ENCODE data around the gene VHLL. TPM values are rescaled to one million over a fixed set of nuclear protein-coding genes. Genes with fewer than 3 reads are reported as not detected.

Gene VHLL
- polyA plus RNA-seq, 1 donor (not counting 4 experiments of a cell fraction or from before 2014, with no cell fraction given), result not detected

DNA sequence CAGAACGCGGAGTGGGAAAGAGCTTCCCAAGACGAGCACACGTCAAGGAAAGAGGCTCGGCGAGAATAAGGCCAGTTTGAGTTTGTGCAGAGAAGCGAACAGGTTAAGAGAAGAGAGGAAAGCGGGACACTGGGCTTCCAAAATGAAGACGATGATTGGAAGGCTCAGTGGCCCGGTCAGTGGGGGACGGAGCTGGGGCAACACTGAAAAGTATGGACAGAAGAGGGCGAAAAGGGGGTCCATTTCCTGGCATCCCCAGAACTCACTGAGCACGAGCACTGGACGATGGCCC, 38.7 kb upstream of the VHLL start:
- no peaks in the 10 kb centered on the region for H3K9me1 ChIP-seq (ENCODE audit: control insufficient read depth, extremely low read depth, insufficient read depth, low read length)
- H3K4me3 ChIP-seq (ENCODE audit: control insufficient read depth in 2 of 3, extremely low read depth in 1 of 3, insufficient read depth in 2 of 3, low read depth in 1 of 3, low read length in 3 of 3), result peak overlapping the region; percentile 72 to 100 (median 99)
- no peaks in the 10 kb centered on the region for H3K9me3 ChIP-seq (ENCODE audit: control insufficient read depth, low read depth, low read length)
- H4K20me1 ChIP-seq (ENCODE audit: control insufficient read depth, extremely low read depth, insufficient read depth, low read length), result no peaks in the 10 kb centered on the region
- H3K9ac ChIP-seq (ENCODE audit: control insufficient read depth, extremely low read depth, insufficient read depth, low read length), result peak overlapping the region; percentile 94
- no peak for FAIRE-seq
- H3K4me2 ChIP-seq (ENCODE audit: control insufficient read depth, extremely low read depth, insufficient read depth, low read depth, low read length), result peak overlapping the region; percentile 87
- dilution Hi-C loops (cut with MboI; ENCODE audit: extremely low pct_ligation_motif_present, low sequenced_read_pairs), result no loop called here
- peaks cover 15 to 26% of the 10 kb centered on the region in 2 experiments for H3K36me3 ChIP-seq (ENCODE audit: control insufficient read depth in 2 of 2, extremely low read depth in 1 of 2, insufficient read depth in 2 of 2, low read length in 2 of 2)
- peak overlapping the region; percentile 88 for H2AFZ ChIP-seq (ENCODE audit: control insufficient read depth, low read length)
- TF ChIP-seq, protein P1, sequence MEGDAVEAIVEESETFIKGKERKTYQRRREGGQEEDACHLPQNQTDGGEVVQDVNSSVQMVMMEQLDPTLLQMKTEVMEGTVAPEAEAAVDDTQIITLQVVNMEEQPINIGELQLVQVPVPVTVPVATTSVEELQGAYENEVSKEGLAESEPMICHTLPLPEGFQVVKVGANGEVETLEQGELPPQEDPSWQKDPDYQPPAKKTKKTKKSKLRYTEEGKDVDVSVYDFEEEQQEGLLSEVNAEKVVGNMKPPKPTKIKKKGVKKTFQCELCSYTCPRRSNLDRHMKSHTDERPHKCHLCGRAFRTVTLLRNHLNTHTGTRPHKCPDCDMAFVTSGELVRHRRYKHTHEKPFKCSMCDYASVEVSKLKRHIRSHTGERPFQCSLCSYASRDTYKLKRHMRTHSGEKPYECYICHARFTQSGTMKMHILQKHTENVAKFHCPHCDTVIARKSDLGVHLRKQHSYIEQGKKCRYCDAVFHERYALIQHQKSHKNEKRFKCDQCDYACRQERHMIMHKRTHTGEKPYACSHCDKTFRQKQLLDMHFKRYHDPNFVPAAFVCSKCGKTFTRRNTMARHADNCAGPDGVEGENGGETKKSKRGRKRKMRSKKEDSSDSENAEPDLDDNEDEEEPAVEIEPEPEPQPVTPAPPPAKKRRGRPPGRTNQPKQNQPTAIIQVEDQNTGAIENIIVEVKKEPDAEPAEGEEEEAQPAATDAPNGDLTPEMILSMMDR (optimal IDR thresholded peaks at IDR 0.05 in 1 of 3, IDR thresholded peaks at IDR 0.05 in 1 of 3, conservative IDR thresholded peaks at IDR 0.05 in 1 of 3; ENCODE audit: extremely low read depth in 1 of 3, insufficient read depth in 2 of 3, low read length in 3 of 3), result no peak
- TF ChIP-seq EZH2 (IDR thresholded peaks at IDR 0.05; ENCODE audit: low read length), result no peak
- peaks cover 14% of the 10 kb centered on the region for H3K4me1 ChIP-seq (ENCODE audit: control insufficient read depth, extremely low read depth, insufficient read depth, low read length)
- peak overlapping the region; percentile 81 for H3K27ac ChIP-seq (ENCODE audit: control insufficient read depth, insufficient read depth, low read length)
- H3K79me2 ChIP-seq (ENCODE audit: control insufficient read depth, insufficient read depth, low read length), result peaks cover 49% of the 10 kb centered on the region
- no peak for DNase-seq (ENCODE audit: low read depth, low spot score)
- H3K27me3 ChIP-seq (ENCODE audit: control insufficient read depth, extremely low read depth, insufficient read depth, low read length), result no peaks in the 10 kb centered on the region

- Histone ChIP-seq H3K4me1 (ENCODE audit: control insufficient read depth, extremely low read depth, insufficient read depth, low read length) (peaks cover 14% of the 10 kb centered on the region), H3K4me2 (ENCODE audit: control insufficient read depth, extremely low read depth, insufficient read depth, low read depth, low read length) (peak overlapping the region; percentile 87), H4K20me1 (ENCODE audit: control insufficient read depth, extremely low read depth, insufficient read depth, low read length) (no peaks in the 10 kb centered on the region), H3K27me3 (ENCODE audit: control insufficient read depth, extremely low read depth, insufficient read depth, low read length) (no peaks in the 10 kb centered on the region), H3K79me2 (ENCODE audit: control insufficient read depth, insufficient read depth, low read length) (peaks cover 53% of the 10 kb centered on the region), H2AFZ (ENCODE audit: control insufficient read depth, low read length) (peak overlapping the region; percentile 88), H3K4me3 (ENCODE audit: control insufficient read depth in 2 of 3, extremely low read depth in 1 of 3, insufficient read depth in 2 of 3, low read depth in 1 of 3, low read length in 3 of 3) (peak overlapping the region; percentile 72 to 100 (median 99)), H3K9me3 (ENCODE audit: control insufficient read depth, low read depth, low read length) (no peaks in the 10 kb centered on the region), H3K27ac (ENCODE audit: control insufficient read depth, insufficient read depth, low read length) (peak overlapping the region; percentile 81), H3K9me1 (ENCODE audit: control insufficient read depth, extremely low read depth, insufficient read depth, low read length) (no peaks in the 10 kb centered on the region), H3K36me3 (ENCODE audit: control insufficient read depth in 2 of 2, extremely low read depth in 1 of 2, insufficient read depth in 2 of 2, low read length in 2 of 2) (peaks cover 18 to 30% of the 10 kb centered on the region in 2 experiments), H3K9ac (ENCODE audit: control insufficient read depth, extremely low read depth, insufficient read depth, low read length) (peak overlapping the region; percentile 94)
- TF ChIP-seq EZH2 (IDR thresholded peaks at IDR 0.05; ENCODE audit: low read length), result no peak
- TF ChIP-seq, protein P1 (optimal IDR thresholded peaks at IDR 0.05 in 1 of 3, IDR thresholded peaks at IDR 0.05 in 1 of 3, conservative IDR thresholded peaks at IDR 0.05 in 1 of 3; ENCODE audit: extremely low read depth in 1 of 3, insufficient read depth in 2 of 3, low read length in 3 of 3), result no peak
- DNase-seq (ENCODE audit: low read depth, low spot score) (no peak), FAIRE-seq (no peak)
- dilution Hi-C loops (cut with MboI; ENCODE audit: extremely low pct_ligation_motif_present, low sequenced_read_pairs), result no loop called here
Observed at GRCh38 chr1:156337052-156337887, 38.2 kb upstream of the VHLL start.

Measured in keratinocyte (primary cell).